ENCODE data around the gene CMIP. TPM values are rescaled to one million over a fixed set of nuclear protein-coding genes. Genes with fewer than 3 reads are reported as not detected.
A peak's percentile ranks its signal among the peaks of the same experiment; 100 is the strongest.

The CMIP gene
- total RNA-seq, 1 experiment from 2014 or later = 48.2 TPM

- Histone ChIP-seq H3K9ac (ENCODE audit: extremely low read depth, insufficient read length, low read length) (no peak overlapping the region), H3K4me1 (ENCODE audit: insufficient read depth, low read length) (no peaks in the 10 kb centered on the region), H2AK5ac (ENCODE audit: insufficient read length, low read length) (no peak overlapping the region), H3K79me1 (ENCODE audit: insufficient read depth, low read depth, low read length, poor library complexity, severe bottlenecking) (peaks cover 3% of the 10 kb centered on the region), H3K27ac (ENCODE audit: insufficient read length, low read depth, low read length) (no peak overlapping the region), H3T11ph (ENCODE audit: low read length) (no peak overlapping the region), H3K18ac (ENCODE audit: insufficient read length, low read depth, low read length) (no peak overlapping the region), H3K56ac (ENCODE audit: insufficient read length, low read depth, low read length) (no peak overlapping the region), H2BK20ac (ENCODE audit: low read depth, low read length, poor library complexity, severe bottlenecking) (no peak overlapping the region), H4K8ac (replicated peaks; ENCODE audit: insufficient read length, low read depth, low read length) (no peak overlapping the region), H4K5ac (ENCODE audit: insufficient read length, low read depth, low read length) (no peak overlapping the region), H2BK12ac (ENCODE audit: insufficient read length, low read depth, low read length) (no peak overlapping the region), H3K23ac (ENCODE audit: insufficient read length, low read depth, low read length) (no peak overlapping the region), H2AFZ (ENCODE audit: low read length) (no peak overlapping the region), H2BK120ac (ENCODE audit: low read depth, low read length, poor library complexity, severe bottlenecking) (no peak overlapping the region), H2BK5ac (ENCODE audit: insufficient read length, low read length) (no peak overlapping the region), H3K23me2 (ENCODE audit: insufficient read length, low read depth, low read length, poor library complexity, severe bottlenecking) (no peaks in the 10 kb centered on the region), H3K79me2 (ENCODE audit: insufficient read depth, low read length) (peaks cover 4% of the 10 kb centered on the region; the same call in 1 of the 2 replicates), H3K27me3 (ENCODE audit: insufficient read depth, low read length) (no peaks in the 10 kb centered on the region), H3K9me3 (ENCODE audit: control insufficient read depth, low read depth, low read length) (no peaks in the 10 kb centered on the region), H4K20me1 (ENCODE audit: control insufficient read depth, insufficient read depth, insufficient read length) (no peaks in the 10 kb centered on the region), H4K91ac (ENCODE audit: insufficient read length, low read depth, low read length) (no peak overlapping the region), H3K4ac (ENCODE audit: low read depth, low read length) (no peak overlapping the region), H3K4me2 (ENCODE audit: insufficient read depth, insufficient read length, low read length) (no peak overlapping the region), H3K14ac (ENCODE audit: insufficient read depth, low read length) (no peak overlapping the region; the same call in 1 of the 2 replicates), H2BK15ac (ENCODE audit: low read depth, low read length) (no peak overlapping the region)
- Mint-ChIP-seq H3K36me3 (ENCODE audit: insufficient read depth in 1 of 3, low read depth in 3 of 3) (0 out of 7 replicates have a peak, but pooled peaks cover 0 to 2% (median 0%) of the 10 kb centered on the region in 3 experiments), H3K9me3 (no peaks in the 10 kb centered on the region), H3K27ac (peak overlapping the region in 1 of 3 experiments; percentile 23; a peak in 2 of 7 replicates), H3K27me3 (ENCODE audit: low read depth) (no peaks in the 10 kb centered on the region), H3K4me3 (no peak overlapping the region), H3K4me1 (peaks cover 13% of the 10 kb centered on the region in 2 experiments; a peak in 3 of 4 replicates)
- no peak for TF ChIP-seq CTCF (conservative IDR thresholded peaks at IDR 0.05)
- no peak for DNase-seq
- WGBS (ENCODE audit: extremely low coverage, insufficient read length, low lambda C conversion rate) = no CpG with 5 or more reads among the region's 6 CpGs
Observed at GRCh38 chr16:81575307-81575706, 130.7 kb downstream of the CMIP start.

All from H9 (cell line).